H1 (cell line): ENCODE results near the gene FFAR2. TPM values are rescaled to one million over a fixed set of nuclear protein-coding genes. Genes with fewer than 3 reads are reported as not detected.

Source experiments
- CTCF ChIA-PET: fragments of 300-600 bp; sonication (Branson Sonifier 250); formaldehyde crosslinking; loops from one replicate; lab custom pipeline; 2021; ENCODE audit not compliant: partially characterized antibody; lab: Charles Lee
- POLR2A ChIA-PET: fragments of 300-600 bp; sonication (Branson Sonifier 250); formaldehyde crosslinking; loops from one replicate; lab custom pipeline; 2021; ENCODE audit warnings: inconsistent platforms; ENCODE audit not compliant: partially characterized antibody; lab: Charles Lee
- DNase-seq, 2 experiments: peaks; one replicate each; pipeline versions ENCODE4 v3.0.0 to v3.0.0-alpha.2; 2010 to 2022; ENCODE audit warnings: low spot score in 2 of 2, low read depth in 1 of 2, mixed read lengths in 1 of 2
- FAIRE-seq: peaks from 2 replicates; lab custom pipeline; 2011; peaks lifted over from hg19 to GRCh38; lab: Jason Lieb, UNC
- H2AFZ ChIP-seq: 2 replicates; pipeline ENCODE4 v1.8.1; 2012; ENCODE audit warnings: low read length, inconsistent platforms
- H2AK5ac ChIP-seq: 2 replicates; pipeline ENCODE4 v1.6.1; 2013; ENCODE audit warnings: low read depth, low read length
- H2BK120ac ChIP-seq: replicated peaks from 2 replicates; pipeline ENCODE3; 2013; ENCODE audit warnings: low read depth, low read length, inconsistent platforms
- H2BK12ac ChIP-seq: 2 replicates; pipeline ENCODE4 v1.6.1; 2013; ENCODE audit warnings: low read depth, low read length
- H2BK15ac ChIP-seq: 2 replicates; pipeline ENCODE4 v1.6.1; 2013; ENCODE audit warnings: low read length
- H2BK20ac ChIP-seq: 2 replicates; pipeline ENCODE4 v1.6.1; 2013; ENCODE audit warnings: low read length
- H2BK5ac ChIP-seq: 2 replicates; pipeline ENCODE4 v1.6.1; 2013; ENCODE audit warnings: low read depth, low read length
- H3K14ac ChIP-seq: 2 replicates; pipeline ENCODE4 v1.6.1; 2013; ENCODE audit warnings: inconsistent platforms; ENCODE audit not compliant: insufficient read length
- H3K18ac ChIP-seq: 2 replicates; pipeline ENCODE4 v1.6.1; 2013; ENCODE audit warnings: low read length; ENCODE audit errors: extremely low read depth
- H3K23ac ChIP-seq: 2 replicates; pipeline ENCODE4 v1.6.1; 2013; ENCODE audit warnings: inconsistent platforms; ENCODE audit not compliant: insufficient read length
- H3K23me2 ChIP-seq: 2 replicates; pipeline ENCODE4 v1.6.1; 2013; ENCODE audit warnings: low read depth, low read length
- H3K27ac ChIP-seq: 2 replicates; pipeline ENCODE4 v1.6.1; 2011; ENCODE audit warnings: low read depth, low read length, inconsistent platforms
- H3K27me3 ChIP-seq, 4 experiments: replicated peaks in 1 of 4; 1 replicate in 1 of 4; 2 replicates in 3 of 4; pipeline versions ENCODE4 v1.6.1 to v1.8.1; 2011 to 2013; ENCODE audit warnings: low read length in 3 of 4, mild to moderate bottlenecking in 3 of 4, inconsistent platforms in 2 of 4, mixed read lengths in 2 of 4, moderate library complexity in 1 of 4; ENCODE audit not compliant: control insufficient read depth in 3 of 4, insufficient read depth in 3 of 4; ENCODE audit errors: extremely low read depth in 1 of 4
- H3K36me3 ChIP-seq, 4 experiments: 2 replicates each; pipeline versions ENCODE4 v1.6.1 to v1.8.1; 2011 to 2013; ENCODE audit warnings: mild to moderate bottlenecking in 4 of 4, low read length in 3 of 4, moderate library complexity in 2 of 4, control low read depth in 1 of 4, inconsistent platforms in 1 of 4; ENCODE audit not compliant: insufficient read depth in 4 of 4, control insufficient read depth in 2 of 4
- H3K4ac ChIP-seq: replicated peaks from 2 replicates; pipeline ENCODE3; 2013; ENCODE audit warnings: low read length, low read depth, mixed read lengths, inconsistent platforms; ENCODE audit not compliant: insufficient read length
- H3K4me1 ChIP-seq, 4 experiments: replicated peaks in 1 of 4; 1 replicate in 1 of 4; 2 replicates in 3 of 4; pipeline versions ENCODE4 v1.6.1 to v1.8.1; 2011 to 2013; ENCODE audit warnings: low read length in 3 of 4, inconsistent platforms in 2 of 4, mixed read lengths in 1 of 4; ENCODE audit not compliant: insufficient read depth in 4 of 4, control insufficient read depth in 3 of 4
- H3K4me2 ChIP-seq, 2 experiments: 2 replicates each; pipeline versions ENCODE4 v1.6.1 to v1.8.1; 2011 to 2013; ENCODE audit warnings: low read depth in 2 of 2, low read length in 2 of 2, control low read depth in 1 of 2, inconsistent platforms in 1 of 2, mild to moderate bottlenecking in 1 of 2; ENCODE audit not compliant: insufficient read depth in 1 of 2
- H3K4me3 ChIP-seq, 4 experiments: fragments of 200-600, 300-600 bp in 1 of 4; sonication (generic), shearing (Covaris generic), sonication (Bioruptor Twin) in 1 of 4; 2 replicates each; pipeline versions ENCODE4 v1.5.1 to v1.8.1; 2011 to 2016; ENCODE audit warnings: low read length in 4 of 4, low read depth in 3 of 4, control low read depth in 2 of 4, inconsistent platforms in 2 of 4, mild to moderate bottlenecking in 2 of 4, mixed read lengths in 1 of 4, moderate library complexity in 1 of 4; ENCODE audit not compliant: insufficient read depth in 2 of 4; ENCODE audit errors: extremely low read depth in 1 of 4
- H3K56ac ChIP-seq: replicated peaks from 2 replicates; pipeline ENCODE3; 2013; ENCODE audit warnings: low read depth, mild to moderate bottlenecking, mixed read lengths, low read length, inconsistent platforms; ENCODE audit not compliant: insufficient read length
- H3K79me1 ChIP-seq: 2 replicates; pipeline ENCODE4 v1.6.1; 2013; ENCODE audit warnings: low read depth, low read length, control low read depth
- H3K79me2 ChIP-seq, 2 experiments: 2 replicates each; pipeline versions ENCODE4 v1.6.1 to v1.8.1; 2012 to 2013; ENCODE audit warnings: low read length in 2 of 2, mild to moderate bottlenecking in 2 of 2, inconsistent platforms in 1 of 2; ENCODE audit not compliant: insufficient read depth in 2 of 2, control insufficient read depth in 1 of 2
- H3K9ac ChIP-seq, 4 experiments: replicated peaks in 1 of 4; 1 replicate in 1 of 4; 2 replicates in 3 of 4; pipeline versions ENCODE4 v1.6.1 to v1.8.1; 2011 to 2013; ENCODE audit warnings: low read depth in 3 of 4, low read length in 3 of 4, control low read depth in 2 of 4, mild to moderate bottlenecking in 2 of 4, moderate library complexity in 2 of 4, inconsistent platforms in 1 of 4; ENCODE audit errors: extremely low read depth in 1 of 4
- H3K9me3 ChIP-seq, 2 experiments: 2 replicates each; pipeline versions ENCODE4 v1.6.1 to v1.8.1; 2012 to 2013; ENCODE audit warnings: mild to moderate bottlenecking in 2 of 2, moderate library complexity in 2 of 2, control low read depth in 1 of 2, inconsistent platforms in 1 of 2, low read depth in 1 of 2, low read length in 1 of 2, mixed read lengths in 1 of 2; ENCODE audit not compliant: insufficient read depth in 2 of 2
- H4K20me1 ChIP-seq, 2 experiments: replicated peaks in 1 of 2; 2 replicates each; pipeline versions ENCODE3 to v1.8.1; 2011 to 2013; ENCODE audit warnings: inconsistent platforms in 2 of 2, low read length in 2 of 2, mild to moderate bottlenecking in 1 of 2; ENCODE audit not compliant: insufficient read depth in 2 of 2, control insufficient read depth in 1 of 2
- H4K5ac ChIP-seq: 2 replicates; pipeline ENCODE4 v1.6.1; 2013; ENCODE audit warnings: low read length, low read depth, mixed read lengths, inconsistent platforms; ENCODE audit not compliant: insufficient read length
- H4K8ac ChIP-seq: 2 replicates; pipeline ENCODE4 v1.8.0; 2013; ENCODE audit warnings: mild to moderate bottlenecking, moderate library complexity, low read length, inconsistent platforms; ENCODE audit not compliant: insufficient read depth; ENCODE audit errors: extremely low read depth
- H4K91ac ChIP-seq: replicated peaks from 2 replicates; pipeline ENCODE3; 2013; ENCODE audit warnings: low read length, mixed read lengths, inconsistent platforms; ENCODE audit not compliant: insufficient read length
- CREB1 ChIP-seq: IDR thresholded peaks from 2 replicates; pipeline ENCODE4 v1.6.1; 2012; ENCODE audit warnings: inconsistent platforms
- HDAC2 ChIP-seq, 2 experiments: fragments of 300-600 bp in 1 of 2; sonication (generic) in 1 of 2; IDR thresholded peaks; 2 replicates each; pipeline ENCODE4 v1.6.1; 2011 to 2012; ENCODE audit warnings: low read depth in 2 of 2, low read length in 2 of 2, mild to moderate bottlenecking in 2 of 2, moderate library complexity in 2 of 2, borderline replicate concordance in 1 of 2, inconsistent platforms in 1 of 2
- JUN ChIP-seq: IDR thresholded peaks from 2 replicates; pipeline ENCODE4 v1.6.1; 2011; ENCODE audit warnings: low read depth, mild to moderate bottlenecking, improper control_type of control experiment, low read length
- MAX ChIP-seq: IDR thresholded peaks from 2 replicates; pipeline ENCODE4 v1.6.1; 2012; ENCODE audit warnings: inconsistent platforms
- NANOG ChIP-seq: IDR thresholded peaks from 2 replicates; pipeline ENCODE4 v1.6.1; 2011; ENCODE audit warnings: low read length, low read depth, mild to moderate bottlenecking, inconsistent platforms; ENCODE audit not compliant: insufficient read depth, poor library complexity, severe bottlenecking
- NRF1 ChIP-seq: IDR thresholded peaks from 2 replicates; pipeline ENCODE4 v1.6.1; 2011; ENCODE audit warnings: mild to moderate bottlenecking, low read depth, low read length, improper control_type of control experiment
- RNF2 ChIP-seq: fragments of 200-900, 300-1000 bp; sonication (generic); IDR thresholded peaks from 2 replicates; pipeline ENCODE4 v1.7.1; 2016; ENCODE audit warnings: borderline replicate concordance, low read depth, mild to moderate bottlenecking, antibody characterized with exemption, low read length; ENCODE audit not compliant: poor library complexity, severe bottlenecking; ENCODE audit errors: missing control alignments
- SIX5 ChIP-seq: IDR thresholded peaks from 2 replicates; pipeline ENCODE4 v1.6.1; 2011; ENCODE audit warnings: mild to moderate bottlenecking, low read depth, low read length
- SRF ChIP-seq: IDR thresholded peaks from 2 replicates; pipeline ENCODE4 v1.6.1; 2011; ENCODE audit warnings: mild to moderate bottlenecking, low read depth, low read length, moderate library complexity
- TAF1 ChIP-seq: IDR thresholded peaks from 2 replicates; pipeline ENCODE4 v1.6.1; 2011; ENCODE audit warnings: mild to moderate bottlenecking, low read depth, low read length
- TCF12 ChIP-seq: IDR thresholded peaks from 2 replicates; pipeline ENCODE4 v1.6.1; 2011; ENCODE audit warnings: low read depth, mild to moderate bottlenecking, low read length
- WGBS, 2 experiments: shearing (Covaris generic) in 1 of 2; methylation state at CpG; one replicate each; pipeline versions ENCODE4 v1.1.6 to v1.1.7; 2013 to 2015; ENCODE audit warnings: low lambda C conversion rate in 2 of 2, mixed read lengths in 2 of 2, inconsistent platforms in 1 of 2, low coverage in 1 of 2, missing lambda C conversion rate in 1 of 2; ENCODE audit not compliant: insufficient replicate concordance in 2 of 2, insufficient coverage in 1 of 2, insufficient read length in 1 of 2; ENCODE audit errors: extremely low coverage in 1 of 2, missing lambda C conversion rate in 1 of 2; 5-methylcytosine and 5-hydroxymethylcytosine counted together
- polyA plus RNA-seq, 7 experiments: library from polyadenylated mRNA; depleted of rRNA in 3 of 7; stranded (reverse) in 5 of 7; unstranded in 2 of 7; fragments of >200 nt in 5 of 7; fragments of 200-250 nt in 2 of 7; gene quantifications; 1 replicate in 5 of 7; 2 replicates in 1 of 7; 4 replicates in 1 of 7; pipeline versions ENCODE4 v1.2.1 to v1.2.3, GENCODE V29; 2011 to 2013; ENCODE audit warnings: missing spikeins in 2 of 7, mixed read lengths in 2 of 7
- total RNA-seq: library from RNA; stranded (reverse); fragmentation: NEBNext Ultra II Directional; extraction: Animal tissue kit (Norgen Biotek cat#: 25700); gene quantifications from 2 replicates; pipeline ENCODE4 v1.2.1, GENCODE V29; 2021

Gene FFAR2
- total and polyA plus RNA-seq, 2 of the 8 experiments (the other 6 are each of a cell fraction or from before 2014, with no cell fraction given), result not detected

DNA sequence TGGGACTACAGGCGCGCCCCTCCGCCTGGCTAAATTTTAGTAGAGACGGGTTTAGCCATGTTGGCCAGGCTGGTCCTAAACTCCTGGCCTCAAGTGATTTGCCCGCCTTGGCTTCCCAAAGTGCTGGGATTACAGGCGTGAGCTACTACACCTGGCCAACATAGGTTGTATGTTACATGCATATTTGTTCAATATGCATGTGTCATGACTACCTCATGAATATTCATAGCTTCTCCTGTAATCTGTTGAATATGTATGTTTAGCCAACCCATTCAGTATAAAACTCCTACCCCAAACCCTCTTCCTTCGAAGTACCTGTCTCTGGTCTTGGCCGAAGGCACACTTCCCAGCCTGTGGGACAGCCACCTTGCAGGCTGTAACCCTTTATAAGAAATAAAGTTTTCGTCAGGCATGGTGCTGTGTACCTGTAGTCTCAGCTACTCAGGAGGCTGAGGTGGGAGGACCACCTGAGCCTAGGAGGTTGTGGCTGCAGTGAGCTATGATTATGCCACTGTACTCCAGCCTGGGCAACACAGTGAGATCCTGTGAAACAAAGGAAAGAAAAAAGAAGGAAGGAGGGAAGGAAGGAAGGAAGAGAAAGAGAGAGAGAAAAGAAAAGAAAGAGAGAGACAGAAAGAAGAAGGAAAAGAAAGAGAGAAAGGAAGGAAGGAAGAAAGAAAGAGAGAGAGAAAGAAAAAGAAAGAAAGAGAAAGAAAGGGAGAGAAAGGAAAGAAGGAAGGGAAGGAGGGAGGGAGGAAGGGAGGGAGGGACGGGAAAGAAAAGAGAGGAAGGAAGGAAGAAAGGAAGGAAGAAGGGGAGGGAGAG is 47.9 kb upstream of the FFAR2 start:
- no peak overlapping the region for H4K8ac ChIP-seq
- H3K27me3 ChIP-seq, result no peaks in the 10 kb centered on the region; a peak in 1 of 7 replicates
- H4K91ac ChIP-seq, result no peak overlapping the region
- H2BK12ac ChIP-seq, result no peak overlapping the region
- ChIA-PET CTCF (interaction anchor here (0.6 to 1.0 kb wide), 3 partner anchors 8 to 48 kb away, joined by 3 read pairs; no protein-coding TSS in a partner anchor), POLR2A (no interaction called here)
- no peak overlapping the region for H2BK5ac ChIP-seq
- no peak overlapping the region for H3K56ac ChIP-seq
- no peaks in the 10 kb centered on the region for H3K23me2 ChIP-seq
- FAIRE-seq (no peak), DNase-seq (no peak)
- no peak overlapping the region for H2AFZ ChIP-seq
- WGBS, 2 experiments, result 88% methylated on average over 9 of the region's 10 CpGs; no CpG with 5 or more reads in 1 of the 2 experiments
- H3K4me1 ChIP-seq, result no peaks in the 10 kb centered on the region
- H3K4ac ChIP-seq, result no peak overlapping the region
- H3K4me2 ChIP-seq, result no peak overlapping the region
- no peaks in the 10 kb centered on the region for H3K9me3 ChIP-seq
- H3K9ac ChIP-seq, result no peak overlapping the region
- no peak overlapping the region for H3K23ac ChIP-seq
- no peaks in the 10 kb centered on the region for H3K79me1 ChIP-seq
- no peaks in the 10 kb centered on the region for H4K20me1 ChIP-seq
- no peak overlapping the region for H3K18ac ChIP-seq
- H3K27ac ChIP-seq, result no peak overlapping the region
- no peaks in the 10 kb centered on the region; a peak in 1 of 8 replicates for H3K36me3 ChIP-seq
- no peak overlapping the region for H2BK20ac ChIP-seq
- H2BK15ac ChIP-seq, result no peak overlapping the region
- H2BK120ac ChIP-seq, result no peak overlapping the region
- H3K14ac ChIP-seq, result no peak overlapping the region
- H3K4me3 ChIP-seq, result no peak overlapping the region
- H2AK5ac ChIP-seq, result no peak overlapping the region
- H3K79me2 ChIP-seq, result no peaks in the 10 kb centered on the region
- H4K5ac ChIP-seq, result no peak overlapping the region
- no peak for TF ChIP-seq TCF12
- TF ChIP-seq RNF2, result no peak
- TF ChIP-seq SRF, result no peak
- no peak for TF ChIP-seq CREB1
- no peak for TF ChIP-seq MAX
- TF ChIP-seq HDAC2 (IDR thresholded peaks at IDR 0.05; ENCODE audit: borderline replicate concordance in 1 of 2, low read depth in 2 of 2, low read length in 2 of 2), result no peak
- no peak for TF ChIP-seq NRF1
- no peak for TF ChIP-seq NANOG
- no peak for TF ChIP-seq TAF1
- TF ChIP-seq JUN, result no peak
- TF ChIP-seq SIX5, result no peak
